KOPT-K1 (cell line): ENCODE results near the gene BHLHE23.

Experiments
- H3K27ac ChIP-seq: fragments of 200-600 bp; sonication (generic); 2 replicates; pipeline ENCODE4 v1.5.1; 2016; ENCODE audit warnings: antibody characterized with exemption, mild to moderate bottlenecking, low read depth, low read length; ENCODE audit not compliant: poor library complexity, severe bottlenecking
- H3K36me3 ChIP-seq: fragments of 200-600 bp; sonication (generic); 2 replicates; pipeline ENCODE4 v1.5.1; 2017; ENCODE audit warnings: antibody characterized with exemption, mild to moderate bottlenecking, low read length, moderate library complexity; ENCODE audit not compliant: insufficient read depth
- H3K9me3 ChIP-seq: fragments of 200-600 bp; sonication (generic); 2 replicates; pipeline ENCODE4 v1.5.1; 2017; ENCODE audit warnings: antibody characterized with exemption, low read length, mild to moderate bottlenecking; ENCODE audit not compliant: insufficient read depth, poor library complexity, severe bottlenecking

The BHLHE23 gene

DNA sequence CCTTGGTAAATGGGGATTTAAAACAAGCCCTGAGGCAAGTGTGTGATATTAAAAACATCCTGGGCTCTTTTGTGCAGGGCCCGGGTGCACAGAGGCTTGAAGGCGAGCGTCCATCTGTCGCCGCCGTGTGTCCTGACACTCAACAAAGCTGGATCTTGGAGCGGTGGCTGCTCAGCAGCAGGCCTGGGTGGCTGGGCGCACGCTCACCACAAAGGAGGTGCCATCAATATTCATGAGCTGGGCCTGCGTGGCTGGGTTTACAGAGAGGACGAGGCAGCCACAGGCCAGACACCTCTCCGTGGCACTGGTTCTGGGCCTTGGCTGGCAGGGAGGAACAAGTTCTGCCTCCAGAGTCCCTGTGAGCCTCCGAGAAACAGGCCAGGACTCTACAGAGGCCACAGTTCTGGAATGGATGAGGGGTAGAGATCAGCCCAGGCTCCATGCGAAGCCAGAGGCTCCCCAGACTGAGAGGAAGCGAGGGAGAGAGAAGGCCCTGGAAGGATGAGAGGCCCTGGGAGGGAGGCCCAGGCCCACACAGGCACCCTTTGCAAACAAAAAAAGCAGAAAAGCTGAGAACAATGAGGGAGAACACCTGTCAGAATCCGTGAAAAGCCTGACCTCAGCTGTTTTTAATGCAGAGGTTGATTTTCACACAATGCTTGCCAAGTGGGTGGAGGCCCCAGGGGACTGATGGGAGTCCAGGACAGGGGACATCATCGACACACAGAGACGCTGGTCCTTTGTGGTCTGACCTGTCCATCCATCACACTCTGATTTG is 21.9 kb downstream of the BHLHE23 start:
- H3K9me3 ChIP-seq: no peaks in the 10 kb centered on the region
- H3K36me3 ChIP-seq: no peaks in the 10 kb centered on the region
- H3K27ac ChIP-seq: no peak overlapping the region

DNA sequence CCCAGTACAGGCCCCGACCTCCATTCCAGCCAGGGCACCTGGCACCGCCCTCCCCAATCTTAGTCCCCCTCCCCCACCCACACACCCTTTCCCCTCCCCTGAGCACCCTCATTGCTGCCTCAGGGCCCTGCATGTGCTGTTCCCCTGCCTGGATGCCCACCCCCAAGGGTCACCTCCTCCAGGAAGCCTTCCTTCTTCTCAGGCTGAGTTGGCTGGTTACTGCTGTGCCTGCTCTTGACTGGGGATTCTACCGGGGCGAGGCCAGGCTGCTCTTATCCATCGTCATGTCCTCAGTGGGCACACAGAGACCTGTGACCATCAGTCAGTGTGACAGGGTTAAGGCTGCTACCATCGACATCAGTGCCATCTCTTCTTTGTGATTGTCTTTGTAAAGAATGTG is 23.6 kb downstream of the BHLHE23 start:
- Histone ChIP-seq H3K36me3 (no peaks in the 10 kb centered on the region), H3K27ac (no peak overlapping the region), H3K9me3 (no peaks in the 10 kb centered on the region)

DNA sequence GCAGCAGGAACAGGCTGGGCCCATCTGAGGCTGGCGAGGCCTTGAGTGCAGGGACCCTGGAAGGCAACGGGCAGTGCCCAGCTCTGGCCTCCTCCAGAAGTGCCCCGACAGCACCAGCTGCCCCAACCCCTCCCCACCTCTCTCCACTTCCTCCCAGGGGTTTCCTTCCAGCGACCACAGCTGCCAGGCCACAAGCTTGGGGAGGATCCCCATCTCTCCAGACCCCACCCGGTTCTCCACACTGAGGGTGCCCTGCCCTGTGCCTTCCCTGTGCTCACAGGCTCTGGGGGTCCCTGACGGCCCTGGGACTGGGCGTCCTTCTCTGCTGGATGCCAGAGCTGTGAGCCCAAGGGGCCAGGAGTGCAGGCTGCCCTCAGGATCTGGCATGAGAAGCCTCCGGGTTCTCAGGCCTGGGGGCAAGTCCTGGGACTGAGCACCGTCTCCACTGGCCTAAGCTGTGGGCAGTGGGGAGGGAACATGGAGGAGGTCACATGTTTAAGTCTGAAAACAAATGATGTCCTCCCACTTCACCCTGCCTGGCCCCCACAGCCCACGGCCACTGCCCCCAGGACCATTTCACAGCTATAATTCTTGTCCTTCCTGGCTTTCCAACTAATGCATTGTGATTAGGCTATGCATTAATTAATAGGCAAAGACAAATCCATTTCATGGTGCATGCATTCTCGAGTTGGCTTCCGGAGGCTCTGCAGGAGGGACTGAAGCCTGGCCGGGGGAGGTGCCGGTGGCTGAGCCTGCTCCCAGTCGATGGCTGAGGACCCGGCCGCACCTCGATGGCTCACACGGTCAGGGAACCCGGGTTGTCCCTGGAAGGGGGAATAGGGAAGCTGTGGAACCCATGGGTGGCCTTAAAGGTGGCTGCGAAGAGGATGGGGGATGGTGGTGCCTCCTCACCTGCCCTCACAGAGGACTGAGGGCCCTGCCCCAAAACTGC is 24.4 kb downstream of the BHLHE23 start:
- no peaks in the 10 kb centered on the region for H3K9me3 ChIP-seq
- H3K36me3 ChIP-seq: no peaks in the 10 kb centered on the region
- peak overlapping the region; percentile 38 for H3K27ac ChIP-seq

DNA sequence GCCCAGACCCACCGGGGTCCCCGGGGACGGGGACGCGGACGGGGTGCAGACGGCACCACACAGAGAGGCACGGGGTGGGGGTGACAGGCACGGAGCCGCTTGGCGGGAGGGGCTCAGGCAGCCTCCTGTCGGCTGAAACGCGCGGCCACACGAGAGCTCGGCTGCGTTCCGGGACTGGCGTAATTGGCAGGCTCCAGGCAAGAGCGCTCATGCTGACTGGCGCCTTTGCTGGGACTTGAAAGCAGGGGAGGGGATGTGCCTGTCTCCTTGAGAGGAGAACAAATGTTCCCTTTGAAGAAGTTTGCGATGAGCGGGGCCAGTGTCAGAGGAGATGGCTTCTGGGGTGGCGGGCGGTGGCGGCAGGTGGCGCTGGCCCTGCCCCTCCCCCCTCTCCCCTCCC is 25.8 kb downstream of the BHLHE23 start:
- H3K36me3 ChIP-seq: no peaks in the 10 kb centered on the region
- peak overlapping the region; percentile 71 for H3K27ac ChIP-seq
- no peaks in the 10 kb centered on the region for H3K9me3 ChIP-seq

GRCh38 chr20:62980380-62980960 is 26.3 kb downstream of the BHLHE23 start:
- Histone ChIP-seq H3K36me3 (no peaks in the 10 kb centered on the region), H3K27ac (peak overlapping the region; percentile 71), H3K9me3 (no peaks in the 10 kb centered on the region)

DNA sequence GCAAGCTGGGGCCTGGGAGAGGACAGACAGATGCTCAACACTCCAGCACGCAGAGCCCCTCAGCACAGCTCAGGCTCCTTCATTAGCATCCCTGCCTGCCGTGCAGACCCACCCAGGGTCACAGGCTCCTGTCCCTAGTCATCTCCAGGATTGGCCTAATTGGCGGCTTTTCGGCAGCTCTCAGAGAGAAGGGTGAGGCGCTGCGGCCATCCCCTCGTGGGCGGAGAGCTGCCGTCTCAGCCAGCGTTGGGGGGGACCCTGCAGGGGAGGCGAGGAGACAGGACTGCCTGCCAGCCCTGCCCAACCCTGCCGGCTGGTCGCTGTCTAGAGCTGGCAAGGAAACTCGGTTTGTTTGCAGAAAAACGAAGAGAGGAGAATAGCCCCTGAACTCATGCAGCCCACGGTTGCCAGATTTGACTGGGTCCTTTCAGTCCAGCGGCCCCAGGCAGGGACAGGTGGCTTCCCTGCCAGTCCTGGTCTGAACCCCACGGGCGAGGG is 26.8 kb downstream of the BHLHE23 start:
- Histone ChIP-seq H3K9me3 (no peaks in the 10 kb centered on the region), H3K36me3 (no peaks in the 10 kb centered on the region), H3K27ac (peak overlapping the region; percentile 71)

- Histone ChIP-seq H3K27ac (peak overlapping the region; percentile 71), H3K36me3 (no peaks in the 10 kb centered on the region), H3K9me3 (no peaks in the 10 kb centered on the region)
Measured at GRCh38 chr20:62979310-62979709, 27.5 kb downstream of the BHLHE23 start.

GRCh38 chr20:62978561-62978943 is 28.2 kb downstream of the BHLHE23 start:
- peak overlapping the region; percentile 71 for H3K27ac ChIP-seq
- no peaks in the 10 kb centered on the region for H3K36me3 ChIP-seq
- no peaks in the 10 kb centered on the region for H3K9me3 ChIP-seq

DNA sequence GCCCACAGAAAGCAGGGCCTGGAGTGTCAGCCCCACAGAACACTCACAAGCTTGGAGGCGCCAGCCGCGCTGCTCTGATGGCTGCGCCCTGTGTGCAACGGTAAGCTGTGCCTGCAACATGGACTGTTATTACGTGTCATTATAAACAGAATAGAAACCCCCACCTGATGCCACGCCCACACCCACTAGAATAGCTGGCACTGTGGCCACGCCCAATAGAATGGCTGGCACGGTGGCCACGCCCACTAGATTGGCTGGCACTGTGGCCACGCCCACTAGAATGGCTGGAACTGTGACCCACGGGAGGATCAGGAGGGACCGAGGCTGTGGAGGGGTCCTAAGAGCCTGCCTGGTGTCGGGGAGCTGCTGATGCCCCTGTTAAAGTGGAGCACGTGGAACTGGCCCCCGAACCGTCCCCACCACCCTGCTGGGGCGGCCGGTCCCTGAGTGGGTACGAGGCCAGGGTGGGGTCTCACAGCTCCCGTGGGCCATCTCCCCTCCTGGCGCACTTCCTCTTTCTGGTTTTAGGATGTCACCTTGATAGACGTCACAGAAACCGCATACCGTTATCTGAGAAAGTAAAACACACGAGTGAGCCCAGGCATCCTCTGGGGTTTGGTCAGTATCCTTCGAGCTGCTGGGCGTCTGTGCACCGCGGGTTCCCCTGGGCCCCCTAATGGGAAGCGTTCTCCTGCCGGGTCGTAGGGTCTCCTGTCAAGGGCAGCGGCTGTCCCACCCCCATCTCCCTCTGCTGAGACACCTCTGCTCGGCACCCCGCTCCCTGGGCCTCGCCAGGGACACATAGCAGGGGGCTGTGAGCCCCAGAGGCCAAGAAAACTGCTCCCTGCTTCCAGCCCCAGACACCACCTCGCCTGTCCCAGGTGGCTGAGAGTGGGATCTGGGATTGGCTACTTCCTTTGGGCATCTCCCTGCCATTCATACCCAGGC is 28.9 kb downstream of the BHLHE23 start:
- Histone ChIP-seq H3K9me3 (no peaks in the 10 kb centered on the region), H3K27ac (peak overlapping the region; percentile 71), H3K36me3 (no peaks in the 10 kb centered on the region)

DNA sequence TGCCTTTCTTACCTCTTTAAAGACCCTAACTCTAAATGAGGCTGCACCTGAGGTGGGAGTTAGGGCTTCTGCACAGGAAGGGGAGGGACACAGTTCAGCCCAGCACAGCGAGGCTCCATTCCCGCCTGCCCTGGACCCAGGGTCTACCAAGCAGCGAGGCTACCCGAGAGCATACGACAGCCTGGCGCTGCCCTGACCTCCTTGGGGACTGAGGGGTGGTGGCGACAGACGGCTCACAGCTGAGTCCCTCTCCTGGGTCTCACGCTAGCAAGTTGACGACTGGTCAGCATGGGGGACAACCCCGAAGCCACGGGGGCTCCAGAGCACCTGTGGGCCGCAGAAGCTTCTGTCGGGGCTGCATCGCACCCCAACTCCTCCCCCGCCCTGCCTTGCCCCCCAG is 29.9 kb downstream of the BHLHE23 start:
- Histone ChIP-seq H3K9me3 (no peaks in the 10 kb centered on the region), H3K36me3 (no peaks in the 10 kb centered on the region), H3K27ac (peak overlapping the region; percentile 71)

- Histone ChIP-seq H3K9me3 (no peaks in the 10 kb centered on the region), H3K27ac (no peak overlapping the region), H3K36me3 (no peaks in the 10 kb centered on the region)
Measured at GRCh38 chr20:62975812-62976508, 30.8 kb downstream of the BHLHE23 start.

- H3K9me3 ChIP-seq: no peaks in the 10 kb centered on the region
- no peaks in the 10 kb centered on the region for H3K36me3 ChIP-seq
- H3K27ac ChIP-seq: no peak overlapping the region
Measured at GRCh38 chr20:62975251-62975760, 31.5 kb downstream of the BHLHE23 start.

- no peak overlapping the region for H3K27ac ChIP-seq
- H3K9me3 ChIP-seq: no peaks in the 10 kb centered on the region
- no peaks in the 10 kb centered on the region for H3K36me3 ChIP-seq
Measured at GRCh38 chr20:62972845-62973745, 33.7 kb downstream of the BHLHE23 start.
